HG02885 (cell line): ENCODE results near the gene HCST.

Experiments used
- ATAC-seq: cut with Tn5 transposase; IDR thresholded peaks from one replicate; pipeline ENCODE4 v1.9.1; 2021; ENCODE audit warnings: mild to moderate bottlenecking; ENCODE audit not compliant: unreplicated experiment, poor library complexity

Gene HCST

GRCh38 chr19:35901854-35902661 lies at the start of gene HCST:
TSS of gene HCST (plus strand) at chr19:35902529. CDS start at chr19:35902594, 65 bp downstream.
- ATAC-seq, result no peak

GRCh38 chr19:35853038-35853756 lies 49.1 kb upstream of the HCST start:
- ATAC-seq, result no peak

- ATAC-seq, result no peak
Measured at GRCh38 chr19:35856546-35857149, 45.7 kb upstream of the HCST start, which contains the start of gene KIRREL2. TSS of gene KIRREL2 (plus strand) at chr19:35856911. CDS start at chr19:35857120, 209 bp downstream.

- no peak for ATAC-seq
Measured at GRCh38 chr19:35858311-35858710, 44.0 kb upstream of the HCST start.

- no peak for ATAC-seq
Measured at GRCh38 chr19:35859414-35859813, 42.9 kb upstream of the HCST start.

- ATAC-seq, result no peak
Measured at GRCh38 chr19:35860436-35860817, 41.9 kb upstream of the HCST start.

GRCh38 chr19:35860818-35861639 lies 41.3 kb upstream of the HCST start:
- no peak for ATAC-seq

- no peak for ATAC-seq
Measured at GRCh38 chr19:35861640-35862160, 40.6 kb upstream of the HCST start.

- no peak for ATAC-seq
Measured at GRCh38 chr19:35862528-35862927, 39.8 kb upstream of the HCST start.

GRCh38 chr19:35863018-35863417 lies 39.3 kb upstream of the HCST start:
- ATAC-seq, result no peak

- no peak for ATAC-seq
Measured at GRCh38 chr19:35868172-35868822, 34.0 kb upstream of the HCST start, which contains the start of gene APLP1. TSS of gene APLP1 (plus strand) at chr19:35868574. CDS start at chr19:35868637, 63 bp downstream.

- ATAC-seq, result peak; percentile 8
Measured at GRCh38 chr19:35868823-35869326, 33.5 kb upstream of the HCST start.

- peak; percentile 40 for ATAC-seq
Measured at GRCh38 chr19:35869327-35870123, 32.8 kb upstream of the HCST start.

- peak; percentile 19 for ATAC-seq
Measured at GRCh38 chr19:35870124-35870736, 32.1 kb upstream of the HCST start.

- ATAC-seq, result no peak
Measured at GRCh38 chr19:35870798-35871197, 31.5 kb upstream of the HCST start.

- ATAC-seq, result no peak
Measured at GRCh38 chr19:35871611-35872010, 30.7 kb upstream of the HCST start.

- ATAC-seq, result no peak
Measured at GRCh38 chr19:35872180-35872579, 30.1 kb upstream of the HCST start.

- no peak for ATAC-seq
Measured at GRCh38 chr19:35874392-35874930, 27.9 kb upstream of the HCST start.
